CD14-positive monocyte (primary cell): Measurements from ENCODE around the gene CD248. TPM values are rescaled to one million over a fixed set of nuclear protein-coding genes. Genes with fewer than 3 reads are reported as not detected.

Source experiments
- DNase-seq, 3 donors: peaks; one replicate each; pipeline ENCODE4 v3.0.0-alpha.2; 2011 to 2022
- H2AFZ ChIP-seq: 2 replicates; pipeline ENCODE4 v1.6.0; 2012; ENCODE audit warnings: mild to moderate bottlenecking, low read depth, low read length, inconsistent platforms; ENCODE audit not compliant: insufficient read depth, poor library complexity, severe bottlenecking
- H3K27ac ChIP-seq, 2 donors: 1 replicate in 1 of 2; 2 replicates in 1 of 2; pipeline ENCODE4 v1.5.1; 2012 to 2013; ENCODE audit warnings: low read length in 2 of 2, control low read depth in 1 of 2, inconsistent platforms in 1 of 2, low read depth in 1 of 2, mild to moderate bottlenecking in 1 of 2
- H3K27me3 ChIP-seq, 2 donors: one replicate each; pipeline versions ENCODE4 v1.6.0 to v1.6.1; 2011 to 2013; ENCODE audit warnings: low read length in 2 of 2; ENCODE audit not compliant: control insufficient read depth in 2 of 2, insufficient read depth in 2 of 2
- H3K36me3 ChIP-seq, 2 donors: replicated peaks in 1 of 2; 1 replicate in 1 of 2; 2 replicates in 1 of 2; pipeline versions ENCODE4 v1.5.1 to v1.6.1; 2012 to 2013; ENCODE audit warnings: low read length in 2 of 2, control low read depth in 1 of 2, inconsistent platforms in 1 of 2, mild to moderate bottlenecking in 1 of 2; ENCODE audit not compliant: insufficient read depth in 2 of 2, control insufficient read depth in 1 of 2
- H3K4me1 ChIP-seq, 2 donors: 1 replicate in 1 of 2; 2 replicates in 1 of 2; pipeline versions ENCODE4 v1.5.1 to v1.6.1; 2012 to 2013; ENCODE audit warnings: low read length in 2 of 2, control low read depth in 1 of 2, inconsistent platforms in 1 of 2, mild to moderate bottlenecking in 1 of 2, moderate library complexity in 1 of 2; ENCODE audit not compliant: insufficient read depth in 2 of 2, control insufficient read depth in 1 of 2
- H3K4me2 ChIP-seq: replicated peaks from 2 replicates; pipeline ENCODE3; 2012; ENCODE audit warnings: low read length, moderate library complexity, mild to moderate bottlenecking; ENCODE audit not compliant: poor library complexity, severe bottlenecking; ENCODE audit errors: extremely low read depth
- H3K4me3 ChIP-seq, 3 experiments: fragments of 200-600 bp in 1 of 3; sonication (generic) in 1 of 3; replicated peaks in 1 of 3; 1 replicate in 2 of 3; 2 replicates in 1 of 3; pipeline ENCODE4 v1.5.1; 2011 to 2013; ENCODE audit warnings: low read length in 3 of 3, mild to moderate bottlenecking in 3 of 3, control low read depth in 2 of 3, low read depth in 2 of 3, inconsistent platforms in 1 of 3, moderate library complexity in 1 of 3
- H3K79me2 ChIP-seq: 2 replicates; pipeline ENCODE4 v1.6.0; 2012; ENCODE audit warnings: mild to moderate bottlenecking, control low read depth, inconsistent platforms, low read length, moderate library complexity; ENCODE audit not compliant: insufficient read depth
- H3K9ac ChIP-seq: 2 replicates; pipeline ENCODE4 v1.6.0; 2017; ENCODE audit warnings: low read length, mild to moderate bottlenecking; ENCODE audit not compliant: insufficient read depth, poor library complexity, severe bottlenecking
- H3K9me3 ChIP-seq, 2 donors: replicated peaks in 1 of 2; 1 replicate in 1 of 2; 2 replicates in 1 of 2; pipeline versions ENCODE4 v1.5.1 to v1.6.1; 2012 to 2013; ENCODE audit warnings: low read length in 2 of 2, control low read depth in 1 of 2; ENCODE audit not compliant: control insufficient read depth in 1 of 2, insufficient read depth in 1 of 2
- H4K20me1 ChIP-seq: 2 replicates; pipeline ENCODE4 v1.6.0; 2012; ENCODE audit warnings: mild to moderate bottlenecking, low read length, control low read depth, moderate library complexity; ENCODE audit not compliant: insufficient read depth
- H3K27ac Mint-ChIP-seq, 7 donors: one replicate each; pipeline ENCODE4 v1.8.0; 2020; ENCODE audit warnings: mild to moderate bottlenecking in 7 of 7, mixed read lengths in 7 of 7, moderate library complexity in 6 of 7, inconsistent platforms in 2 of 7
- H3K27me3 Mint-ChIP-seq, 3 donors: one replicate each; pipeline ENCODE4 v1.8.0; 2021 to 2022; ENCODE audit warnings: low read depth in 3 of 3, mild to moderate bottlenecking in 3 of 3, mixed read lengths in 3 of 3, moderate library complexity in 3 of 3, inconsistent platforms in 1 of 3
- H3K36me3 Mint-ChIP-seq, 2 donors: one replicate each; pipeline ENCODE4 v1.8.0; 2020; ENCODE audit warnings: mixed read lengths in 2 of 2, inconsistent platforms in 1 of 2, mild to moderate bottlenecking in 1 of 2
- H3K4me1 Mint-ChIP-seq: one replicate; pipeline ENCODE4 v1.8.0; 2020; ENCODE audit warnings: mild to moderate bottlenecking, mixed read lengths
- H3K4me3 Mint-ChIP-seq, 2 donors: one replicate each; pipeline ENCODE4 v1.8.0; 2020; ENCODE audit warnings: mild to moderate bottlenecking in 2 of 2, mixed read lengths in 2 of 2, moderate library complexity in 1 of 2
- H3K9me3 Mint-ChIP-seq, 7 donors: one replicate each; pipeline ENCODE4 v1.8.0; 2020 to 2022; ENCODE audit warnings: mixed read lengths in 7 of 7, mild to moderate bottlenecking in 6 of 7, moderate library complexity in 6 of 7, inconsistent platforms in 2 of 7
- CTCF ChIP-seq: fragments of 200-600 bp; IDR thresholded peaks from one replicate; pipeline ENCODE4 v1.8.0; 2022; ENCODE audit warnings: antibody characterized with exemption, mild to moderate bottlenecking
- WGBS: methylation state at CpG from one replicate; pipeline ENCODE4 v1.1.5; 2013; ENCODE audit warnings: missing lambda C conversion rate; ENCODE audit not compliant: insufficient coverage; 5-methylcytosine and 5-hydroxymethylcytosine counted together
- intact Hi-C, 2 donors: fragments of 100-400 bp; cut with micrococcal nuclease; formaldehyde crosslinking; loops; one replicate each; pipeline versions ENCODE4 v1.15.0 to v1.15.1; 2023
- polyA plus RNA-seq, 3 donors: library from polyadenylated mRNA; depleted of rRNA in 1 of 3; unstranded in 2 of 3; stranded (reverse) in 1 of 3; fragments of 300-500 nt in 2 of 3; fragments of >200 nt in 1 of 3; fragmentation: Illumina TruSeq in 2 of 3; gene quantifications; 1 replicate in 2 of 3; 2 replicates in 1 of 3; pipeline ENCODE4 v1.2.3, GENCODE V29; 2012 to 2021

The CD248 gene
- polyA plus RNA-seq, 3 donors = 0.05 to 0.13 TPM; not detected in 1

DNA sequence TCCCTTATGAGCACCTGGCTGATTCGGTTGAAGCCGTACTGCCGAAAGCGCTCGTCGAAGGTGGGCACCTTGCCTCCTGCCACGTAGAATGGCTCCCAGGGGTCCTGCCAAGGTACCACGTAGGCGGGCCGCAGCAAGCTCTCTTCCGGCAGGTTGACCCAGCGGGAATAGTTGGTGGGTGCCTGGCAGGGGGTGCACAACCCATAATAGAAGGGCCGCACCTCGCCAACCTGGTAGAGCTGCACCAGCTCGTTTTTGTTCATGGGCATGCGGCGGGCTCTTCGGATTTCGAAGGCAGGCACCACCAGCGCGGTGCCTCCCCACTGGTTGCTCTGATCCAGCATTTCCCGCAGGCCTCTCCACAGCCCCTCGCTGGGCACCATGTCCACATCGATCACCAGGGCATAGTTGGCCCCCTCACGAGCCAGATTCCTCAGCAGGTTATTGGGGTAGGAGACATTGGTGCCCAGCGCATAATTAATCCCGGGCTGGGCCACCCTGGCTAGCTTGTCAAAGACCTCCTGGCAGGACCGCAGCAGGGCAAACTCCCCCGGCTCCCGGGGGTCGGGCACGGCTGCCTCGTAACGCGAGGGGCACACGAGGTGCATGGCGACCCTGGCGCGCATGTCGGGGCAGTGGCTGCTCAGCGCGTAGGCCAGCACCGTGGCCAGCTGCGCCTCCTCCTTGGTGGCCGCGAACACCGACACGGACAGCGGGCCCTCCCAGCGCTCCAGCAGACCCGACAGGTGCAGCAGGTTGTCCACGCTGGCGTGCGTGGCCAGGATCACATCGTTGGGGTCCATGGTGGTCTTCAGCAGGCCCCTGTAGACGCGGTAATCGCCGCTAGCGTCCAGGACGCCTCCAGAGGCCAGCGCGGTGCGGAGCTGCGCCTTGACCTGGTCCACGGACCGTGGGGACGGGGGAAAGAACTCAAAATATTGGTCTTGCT is 29.9 kb upstream of the CD248 start:
- peaks cover 34 to 41% of the 10 kb centered on the region in 2 donors for H3K4me1 ChIP-seq
- DNase-seq = no peak
- peak overlapping the region; percentile 99 for H3K4me2 ChIP-seq
- Mint-ChIP-seq H3K27ac (peak overlapping the region in 2 of 7 donors; percentile 20 to 62), H3K27me3 (peaks cover 4 to 22% (median 11%) of the 10 kb centered on the region in 3 donors), H3K4me1 (peaks cover 31% of the 10 kb centered on the region), H3K4me3 (peak overlapping the region; percentile 78 to 89), H3K9me3 (no peaks in the 10 kb centered on the region), H3K36me3 (peaks cover 14 to 16% of the 10 kb centered on the region in 2 donors)
- H3K9ac ChIP-seq = peak overlapping the region; percentile 60
- peaks cover 0 to 9% of the 10 kb centered on the region in 2 donors for H3K27me3 ChIP-seq
- intact Hi-C loops = no loop called here
- 32% methylated on average over 68 of the region's 68 CpGs for WGBS
- no peak overlapping the region for H3K27ac ChIP-seq
- peaks cover 5 to 20% of the 10 kb centered on the region in 2 donors for H3K36me3 ChIP-seq
- peak overlapping the region; percentile 34 to 84 (median 64) for H3K4me3 ChIP-seq
- peaks cover 27% of the 10 kb centered on the region for H4K20me1 ChIP-seq
- no peaks in the 10 kb centered on the region for H3K9me3 ChIP-seq
- H3K79me2 ChIP-seq = peaks cover 23% of the 10 kb centered on the region
- peak overlapping the region; percentile 98 for H2AFZ ChIP-seq
- TF ChIP-seq CTCF = no peak

- no peaks in the 10 kb centered on the region for H3K9me3 Mint-ChIP-seq
- intact Hi-C loops = loop anchor here in 1 of 2 donors (2.0 kb wide), 2 partner anchors 32 to 498 kb away; partner anchors contain the start of gene RCE1
- peak overlapping the region; percentile 57 to 93 (median 64) for H3K4me3 ChIP-seq
- H3K9me3 ChIP-seq = no peaks in the 10 kb centered on the region
- H3K79me2 ChIP-seq = peaks cover 23% of the 10 kb centered on the region
- H4K20me1 ChIP-seq = peaks cover 27% of the 10 kb centered on the region
- H3K27me3 Mint-ChIP-seq = peaks cover 4 to 21% (median 11%) of the 10 kb centered on the region in 3 donors
- H3K27ac ChIP-seq = peak overlapping the region in 1 of 2 donors; percentile 94
- H3K27ac Mint-ChIP-seq = peak overlapping the region; percentile 87 to 97 (median 95)
- H3K9ac ChIP-seq = peak overlapping the region; percentile 92
- H3K4me1 ChIP-seq = peaks cover 34 to 41% of the 10 kb centered on the region in 2 donors
- H3K4me2 ChIP-seq = peak overlapping the region; percentile 98
- WGBS = 0% methylated on average over 2 of the region's 7 CpGs
- peaks cover 0 to 9% of the 10 kb centered on the region in 2 donors for H3K27me3 ChIP-seq
- no peak for DNase-seq
- H3K36me3 ChIP-seq = peaks cover 20 to 35% of the 10 kb centered on the region in 2 donors
- peaks cover 27 to 30% of the 10 kb centered on the region in 2 donors for H3K36me3 Mint-ChIP-seq
- peak overlapping the region; percentile 82 to 90 for H3K4me3 Mint-ChIP-seq
- no peak for TF ChIP-seq CTCF
- H2AFZ ChIP-seq = peak overlapping the region; percentile 92
- H3K4me1 Mint-ChIP-seq = peaks cover 31% of the 10 kb centered on the region
Measured at GRCh38 chr11:66345316-66345649, 28.4 kb upstream of the CD248 start.
